ELR (cell line): ENCODE results near the gene NKAPL.
"Not testable (repeated sequence)": the region's sequence is repeated elsewhere in the genome, so short reads cannot be mapped to it uniquely, and the experiment has no call there.

Experiments used
- DNase-seq: peaks from one replicate; pipeline ENCODE4 v3.0.0-alpha.2; 2015; ENCODE audit warnings: low read depth

Gene NKAPL

DNA sequence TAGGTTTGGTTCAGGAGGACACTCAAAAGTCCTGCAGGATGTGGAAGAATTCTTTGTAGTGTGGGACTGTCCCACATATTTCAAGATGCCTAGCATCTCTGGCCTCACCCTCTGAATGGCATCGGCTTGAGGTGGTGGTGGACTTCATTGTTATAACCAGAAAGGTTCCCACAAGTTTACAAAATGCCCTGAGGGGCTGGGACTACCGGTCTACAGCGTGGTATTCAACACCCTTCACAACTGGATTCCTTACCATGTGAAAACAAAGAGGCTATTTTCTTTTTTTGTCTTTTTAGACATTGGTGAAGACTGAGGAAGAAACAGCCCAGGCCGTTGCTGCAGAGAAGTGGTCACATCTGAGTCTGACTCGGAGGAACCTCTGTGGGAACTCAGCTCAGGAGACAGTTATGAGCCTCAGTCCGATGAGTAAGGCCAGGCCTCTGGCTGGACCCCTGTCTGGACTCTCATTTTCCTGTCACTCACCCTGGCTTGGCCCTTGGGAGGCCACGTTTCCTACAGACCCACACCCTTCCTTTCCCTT is 37.5 kb downstream of the NKAPL start:
- no peak for DNase-seq

GRCh38 chr6:28303570-28303969 is 44.5 kb downstream of the NKAPL start:
- no peak for DNase-seq

GRCh38 chr6:28306363-28306762 is 47.3 kb downstream of the NKAPL start:
- not testable (repeated sequence) for DNase-seq
